Mucosa of rectum (tissue), 2 donors: ENCODE data around the gene TNKS1BP1.
A peak's percentile ranks its signal among the peaks of the same experiment; 100 is the strongest.

Experiments
- H3K27ac ChIP-seq, 2 donors: one replicate each; pipeline ENCODE4 v1.7.0; 2013; ENCODE audit warnings: inconsistent platforms in 2 of 2, low read depth in 2 of 2, low read length in 2 of 2
- H3K27me3 ChIP-seq, 2 donors: one replicate each; pipeline ENCODE4 v1.7.0; 2013; ENCODE audit warnings: low read length in 2 of 2; ENCODE audit not compliant: control insufficient read depth in 2 of 2, insufficient read depth in 2 of 2
- H3K36me3 ChIP-seq, 2 donors: one replicate each; pipeline ENCODE4 v1.7.0; 2013; ENCODE audit warnings: low read length in 2 of 2; ENCODE audit not compliant: control insufficient read depth in 2 of 2, insufficient read depth in 2 of 2
- H3K4me1 ChIP-seq, 2 donors: one replicate each; pipeline ENCODE4 v1.7.0; 2013; ENCODE audit warnings: low read length in 2 of 2, mild to moderate bottlenecking in 1 of 2; ENCODE audit not compliant: control insufficient read depth in 2 of 2, insufficient read depth in 2 of 2
- H3K4me3 ChIP-seq, 2 donors: one replicate each; pipeline ENCODE4 v1.7.0; 2013; ENCODE audit warnings: low read length in 2 of 2
- H3K9ac ChIP-seq, 2 donors: one replicate each; pipeline ENCODE4 v1.7.0; 2013; ENCODE audit warnings: low read length in 2 of 2, low read depth in 1 of 2, mild to moderate bottlenecking in 1 of 2
- H3K9me3 ChIP-seq, 2 donors: one replicate each; pipeline ENCODE4 v1.7.0; 2013; ENCODE audit warnings: low read length in 2 of 2; ENCODE audit not compliant: control insufficient read depth in 2 of 2
- donor health status: healthy.
- donor health status: Normal muscosa, but diverticular disease.

The TNKS1BP1 gene

DNA sequence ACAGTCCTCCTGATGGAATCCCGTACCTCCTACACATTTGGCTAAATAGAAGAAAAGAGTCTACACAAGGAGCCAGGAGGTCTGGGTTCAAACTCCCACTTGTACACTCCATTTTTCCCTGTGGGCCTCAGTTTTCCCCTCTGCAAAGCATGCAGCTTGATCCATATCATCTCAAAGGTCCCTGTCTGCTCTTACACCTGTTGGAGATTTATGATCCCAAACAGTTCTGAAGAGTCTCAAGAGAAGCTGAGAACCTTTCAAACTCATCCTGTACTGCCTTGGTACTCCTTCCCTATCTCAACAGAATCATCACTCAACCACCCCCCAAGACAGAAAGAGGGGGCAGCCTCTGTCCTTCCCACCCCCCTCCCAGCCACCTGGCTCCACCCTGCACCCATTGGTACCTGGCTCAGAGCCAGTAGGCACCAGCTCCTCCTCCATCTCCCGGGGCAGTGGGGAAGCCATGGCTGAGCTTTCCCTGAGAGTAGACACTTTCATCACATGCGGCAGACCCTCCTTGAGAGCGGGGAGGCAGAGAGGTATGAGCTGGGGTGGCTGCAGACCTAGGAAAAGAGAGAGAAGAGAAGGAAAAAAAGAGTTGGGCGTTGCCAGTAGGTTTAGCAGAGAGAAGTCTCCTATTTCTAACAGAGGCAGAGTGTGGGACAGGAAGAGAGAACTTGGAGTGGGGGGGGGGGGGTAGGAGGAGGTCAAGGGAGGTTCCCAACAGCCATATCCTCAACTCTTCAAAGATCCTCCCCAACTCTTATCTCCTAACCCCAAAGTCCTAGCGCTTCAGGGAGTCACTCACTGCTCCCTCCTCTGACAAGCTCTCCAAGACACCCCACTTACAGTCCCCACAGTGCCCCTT lies 3.1 kb downstream of the TNKS1BP1 start:
- peak overlapping the region; percentile 63 to 92 for H3K9ac ChIP-seq

DNA sequence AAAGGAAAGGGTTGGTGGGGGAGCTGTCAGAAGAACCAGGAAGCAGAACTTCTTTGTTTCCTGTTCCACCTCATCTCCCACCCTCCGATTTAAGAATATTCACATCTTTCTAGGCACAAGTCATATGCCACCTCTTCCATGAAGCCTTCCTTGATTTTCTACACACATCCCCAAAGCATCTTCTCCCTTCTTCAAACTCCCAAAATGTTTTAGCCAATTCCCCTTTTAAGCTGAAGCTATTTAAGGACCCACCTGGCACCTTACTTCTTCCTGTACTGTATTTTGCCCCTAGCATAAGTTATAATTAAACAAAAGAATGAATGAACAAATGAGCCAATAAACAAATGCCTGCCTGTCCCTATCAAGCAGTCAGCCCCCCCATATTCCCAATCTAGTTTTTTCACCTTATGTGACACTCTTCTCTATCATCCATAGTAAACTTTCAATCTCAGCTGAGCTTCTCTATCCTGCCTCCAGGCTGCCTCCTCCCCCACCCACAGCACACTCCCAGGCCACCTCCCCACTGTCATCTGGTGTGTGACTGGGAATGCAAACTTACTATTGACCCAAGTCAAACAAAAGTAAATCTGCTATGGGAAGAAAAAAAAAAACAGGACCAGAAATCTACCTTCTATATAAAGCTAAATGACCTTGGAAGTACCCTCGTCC lies 3.9 kb downstream of the TNKS1BP1 start:
- Histone ChIP-seq H3K9ac (peak overlapping the region; percentile 47 to 92), H3K27ac (peak overlapping the region; percentile 96 to 97), H3K9me3 (no peaks in the 10 kb centered on the region), H3K4me3 (peak overlapping the region; percentile 66 to 79), H3K36me3 (peaks cover 31 to 37% of the 10 kb centered on the region in 2 donors), H3K27me3 (no peaks in the 10 kb centered on the region), H3K4me1 (peaks cover 56 to 68% of the 10 kb centered on the region in 2 donors)

More for the DNA sequence above, 3.1 kb downstream of the TNKS1BP1 start:
- Histone ChIP-seq H3K36me3 (peaks cover 26 to 29% of the 10 kb centered on the region in 2 donors), H3K4me1 (peaks cover 59 to 73% of the 10 kb centered on the region in 2 donors), H3K27me3 (no peaks in the 10 kb centered on the region), H3K9me3 (no peaks in the 10 kb centered on the region), H3K27ac (peak overlapping the region; percentile 96 to 97), H3K4me3 (peak overlapping the region; percentile 66 to 79)

DNA sequence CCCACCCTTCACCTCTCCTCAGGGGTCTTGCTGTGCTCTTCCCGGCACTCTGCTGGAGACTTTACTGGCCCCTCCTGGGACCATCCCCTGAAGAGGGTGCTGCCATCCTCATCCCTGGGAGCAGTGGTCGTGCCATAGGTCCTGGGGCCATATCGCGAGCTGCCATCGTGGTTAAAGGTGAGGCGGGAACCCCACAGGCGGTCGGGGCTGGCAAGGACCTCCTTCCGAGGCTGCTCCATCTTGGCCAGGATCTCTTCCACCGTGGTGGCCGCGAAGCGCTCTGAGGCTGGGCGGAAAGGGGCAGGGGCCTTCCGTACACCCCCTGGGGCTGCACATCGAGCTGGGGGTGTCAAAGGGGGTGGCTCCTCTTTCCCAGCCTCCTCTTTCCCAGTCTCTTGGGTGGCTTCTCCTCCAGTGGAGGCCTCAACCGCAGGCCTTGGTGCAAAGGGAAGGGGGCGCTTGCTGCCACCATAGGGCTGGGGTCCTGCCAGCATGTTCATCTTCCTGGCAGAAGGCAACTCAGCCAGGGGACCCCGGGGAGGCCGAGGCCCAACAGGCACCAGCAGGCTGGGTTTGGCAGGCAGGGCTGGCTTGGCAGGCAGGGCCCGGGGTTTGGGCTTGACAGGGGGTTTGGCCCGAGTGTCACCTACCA lies 4.6 kb downstream of the TNKS1BP1 start:
- no peaks in the 10 kb centered on the region for H3K9me3 ChIP-seq
- no peaks in the 10 kb centered on the region for H3K27me3 ChIP-seq
- H3K4me3 ChIP-seq, result no peak overlapping the region
- peak overlapping the region in 1 of 2 donors; percentile 47 for H3K9ac ChIP-seq
- H3K36me3 ChIP-seq, result peaks cover 31 to 43% of the 10 kb centered on the region in 2 donors
- peaks cover 52 to 61% of the 10 kb centered on the region in 2 donors for H3K4me1 ChIP-seq
- H3K27ac ChIP-seq, result peak overlapping the region in 1 of 2 donors; percentile 10

DNA sequence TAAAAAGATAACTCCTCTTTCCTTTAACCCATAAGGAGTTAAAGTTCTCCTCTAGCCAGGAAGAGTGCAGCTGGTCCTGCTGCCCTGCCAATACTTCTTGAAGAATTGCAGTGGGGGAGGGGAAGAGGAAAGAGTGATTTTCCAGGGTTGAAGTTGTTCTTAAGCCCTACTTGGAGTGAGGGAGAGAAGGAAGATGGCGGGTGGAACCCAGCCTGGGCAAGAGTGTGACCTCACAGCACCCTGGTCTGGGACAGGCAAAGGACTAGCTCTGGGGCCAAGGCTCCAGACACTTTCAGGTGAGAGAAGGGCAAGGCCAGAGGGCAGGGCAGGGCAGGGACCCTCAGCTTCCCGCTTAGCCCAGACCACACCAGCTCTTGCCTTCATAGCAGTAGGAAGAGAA lies 6.6 kb downstream of the TNKS1BP1 start:
- H3K9ac ChIP-seq, result peak overlapping the region in 1 of 2 donors; percentile 6
- peak overlapping the region in 1 of 2 donors; percentile 7 for H3K4me3 ChIP-seq
- H3K36me3 ChIP-seq, result peaks cover 45 to 59% of the 10 kb centered on the region in 2 donors
- no peaks in the 10 kb centered on the region for H3K9me3 ChIP-seq
- H3K4me1 ChIP-seq, result peaks cover 46 to 53% of the 10 kb centered on the region in 2 donors
- H3K27ac ChIP-seq, result peak overlapping the region in 1 of 2 donors; percentile 29
- H3K27me3 ChIP-seq, result no peaks in the 10 kb centered on the region

DNA sequence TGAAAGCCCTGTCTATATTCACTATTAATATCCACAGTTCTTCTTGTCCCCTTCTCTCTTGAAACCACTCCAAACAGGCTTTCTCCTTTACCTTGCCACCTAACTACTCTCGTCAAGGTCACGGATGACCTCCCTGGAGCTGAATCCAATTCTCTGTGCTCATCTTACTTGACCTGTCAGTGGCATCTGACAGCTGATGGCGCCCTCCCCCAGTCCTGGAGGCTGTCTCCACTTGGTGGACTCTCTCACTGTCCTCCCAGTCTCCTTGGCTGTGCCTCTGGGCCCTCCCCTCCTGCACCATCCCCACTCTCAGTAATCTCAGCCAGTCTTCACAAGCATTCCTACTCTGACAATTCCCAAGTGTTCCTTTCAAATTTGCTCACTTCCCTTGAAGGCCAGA lies 8.7 kb downstream of the TNKS1BP1 start:
- Histone ChIP-seq H3K4me3 (no peak overlapping the region), H3K9ac (no peak overlapping the region), H3K27ac (no peak overlapping the region), H3K4me1 (peaks cover 44 to 45% of the 10 kb centered on the region in 2 donors), H3K9me3 (no peaks in the 10 kb centered on the region), H3K36me3 (peaks cover 50 to 66% of the 10 kb centered on the region in 2 donors), H3K27me3 (no peaks in the 10 kb centered on the region)

- peaks cover 52 to 61% of the 10 kb centered on the region in 2 donors for H3K36me3 ChIP-seq
- no peaks in the 10 kb centered on the region for H3K27me3 ChIP-seq
- H3K9me3 ChIP-seq, result no peaks in the 10 kb centered on the region
- H3K27ac ChIP-seq, result no peak overlapping the region
- H3K9ac ChIP-seq, result no peak overlapping the region
- peaks cover 44 to 46% of the 10 kb centered on the region in 2 donors for H3K4me1 ChIP-seq
- no peak overlapping the region for H3K4me3 ChIP-seq
Observed at GRCh38 chr11:57315491-57315890, 9.3 kb downstream of the TNKS1BP1 start.

DNA sequence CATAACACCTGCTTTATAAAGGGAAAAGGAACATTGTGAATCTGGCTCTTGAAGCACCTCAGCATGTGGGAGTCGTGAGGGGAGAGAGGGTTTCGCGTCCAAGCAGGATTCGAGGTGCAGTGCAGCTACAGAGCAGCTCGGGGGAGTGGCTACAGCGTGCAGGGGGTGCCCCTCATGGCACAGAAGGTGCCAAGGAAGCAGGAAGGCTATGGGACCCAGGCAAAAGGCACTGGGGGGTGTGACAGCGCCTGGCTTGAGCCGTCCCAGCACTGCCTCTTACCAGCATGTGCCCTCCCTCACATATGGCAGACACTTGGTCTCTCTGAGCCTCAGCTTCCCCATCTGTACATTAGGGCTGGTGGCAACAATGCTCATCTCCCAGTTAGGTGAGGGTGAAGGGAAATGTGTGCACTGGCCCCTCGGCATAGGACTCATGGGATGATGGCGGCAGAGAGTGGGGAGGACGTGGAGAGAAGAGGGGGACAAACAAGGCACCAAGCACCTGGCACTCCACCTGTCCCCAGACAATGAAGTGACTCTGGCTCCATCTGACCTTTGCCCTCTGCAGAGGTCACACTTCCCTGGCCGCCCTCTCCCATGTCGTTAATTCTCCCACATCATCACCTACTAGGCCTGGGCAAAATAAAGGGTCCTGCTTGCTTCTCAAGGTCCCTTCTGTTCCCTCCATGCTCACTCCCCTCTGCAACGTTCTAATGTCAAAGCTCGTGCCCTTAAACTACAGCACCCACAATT lies 10.4 kb downstream of the TNKS1BP1 start:
- no peaks in the 10 kb centered on the region for H3K9me3 ChIP-seq
- H3K4me3 ChIP-seq, result no peak overlapping the region
- H3K27me3 ChIP-seq, result no peaks in the 10 kb centered on the region
- H3K36me3 ChIP-seq, result peaks cover 58 to 63% of the 10 kb centered on the region in 2 donors
- H3K9ac ChIP-seq, result no peak overlapping the region
- peaks cover 40 to 43% of the 10 kb centered on the region in 2 donors for H3K4me1 ChIP-seq
- H3K27ac ChIP-seq, result no peak overlapping the region

DNA sequence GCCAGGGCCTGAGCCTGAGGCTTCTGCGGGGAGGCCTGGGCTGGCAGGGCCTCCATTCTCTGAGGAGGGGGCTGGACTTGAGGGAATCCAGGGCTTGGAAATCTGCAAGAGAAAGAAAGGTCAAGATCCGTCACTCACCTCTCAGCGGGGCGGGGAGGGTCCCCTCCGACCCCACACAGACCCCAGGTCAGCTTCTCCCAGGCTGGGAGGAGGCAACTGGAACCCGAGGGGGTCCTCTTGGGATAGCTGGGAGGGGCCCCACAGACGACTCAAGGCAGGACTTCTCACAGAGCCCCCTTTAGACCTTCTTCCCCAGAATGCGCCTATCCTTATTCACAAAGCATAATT lies 11.0 kb downstream of the TNKS1BP1 start:
- peaks cover 40 to 43% of the 10 kb centered on the region in 2 donors for H3K4me1 ChIP-seq

GRCh38 chr11:57313071-57313787 lies 11.5 kb downstream of the TNKS1BP1 start:
- Histone ChIP-seq H3K9me3 (no peaks in the 10 kb centered on the region), H3K27me3 (no peaks in the 10 kb centered on the region), H3K27ac (no peak overlapping the region), H3K4me3 (no peak overlapping the region), H3K36me3 (peaks cover 60 to 62% of the 10 kb centered on the region in 2 donors), H3K9ac (no peak overlapping the region), H3K4me1 (peaks cover 36 to 43% of the 10 kb centered on the region in 2 donors)

More for the DNA sequence above, 11.0 kb downstream of the TNKS1BP1 start:
- H3K4me3 ChIP-seq, result no peak overlapping the region
- H3K9me3 ChIP-seq, result no peaks in the 10 kb centered on the region
- no peaks in the 10 kb centered on the region for H3K27me3 ChIP-seq
- peaks cover 64 to 65% of the 10 kb centered on the region in 2 donors for H3K36me3 ChIP-seq
- H3K27ac ChIP-seq, result no peak overlapping the region
- no peak overlapping the region for H3K9ac ChIP-seq
